K562 (cell line): ENCODE data around the gene NAGLU. TPM values are rescaled to one million over a fixed set of nuclear protein-coding genes. Genes with fewer than 3 reads are reported as not detected.

Experiments
- CREB5 ChIP-seq: fragments of 250-450 bp; sonication (Bioruptor Pico); IDR thresholded peaks from 2 replicates; pipeline ENCODE4 v1.5.0; 2020; ENCODE audit warnings: mild to moderate bottlenecking
- FOXK2 ChIP-seq, 2 experiments: fragments of 450-650 bp; IDR thresholded peaks in 1 of 2; conservative IDR thresholded peaks in 1 of 2; 2 replicates each; pipeline ENCODE4 v1.6.1; 2016; ENCODE audit warnings: low read depth in 2 of 2, mild to moderate bottlenecking in 1 of 2
- HBP1 ChIP-seq: fragments of 450-650 bp; formaldehyde crosslinking; IDR thresholded peaks from 2 replicates; pipeline ENCODE4 v1.4.0; 2022; ENCODE audit warnings: missing genetic modification characterization
- HCFC1 ChIP-seq: IDR thresholded peaks from 2 replicates; pipeline ENCODE4 v1.6.1; 2012; ENCODE audit warnings: low read depth, low read length, improper control_type of control experiment
- HDAC1 ChIP-seq, 2 experiments: fragments of 450-650 bp; IDR thresholded peaks; 2 replicates each; pipeline ENCODE4 v1.6.1; 2016 to 2017; ENCODE audit warnings: inconsistent platforms in 1 of 2, mild to moderate bottlenecking in 1 of 2, moderate library complexity in 1 of 2
- MXD1 ChIP-seq: fragments of 250-450 bp; sonication (Bioruptor Pico); IDR thresholded peaks from 2 replicates; pipeline ENCODE4 v1.8.0; 2021; ENCODE audit warnings: borderline replicate concordance, mild to moderate bottlenecking, moderate library complexity; ENCODE audit not compliant: poor library complexity, severe bottlenecking
- NBN ChIP-seq: fragments of 450-650 bp; IDR thresholded peaks from 2 replicates; pipeline ENCODE4 v1.6.1; 2016; ENCODE audit warnings: low read depth, mild to moderate bottlenecking
- NUFIP1 ChIP-seq: fragments of 450-650 bp; IDR thresholded peaks from 2 replicates; pipeline ENCODE4 v1.6.1; 2018; ENCODE audit not compliant: partially characterized antibody
- REST ChIP-seq, 2 experiments: fragments of 450-650 bp; formaldehyde crosslinking in 1 of 2; IDR thresholded peaks; 2 replicates each; pipeline versions ENCODE4 v1.4.0 to v1.6.1; 2014 to 2020; ENCODE audit warnings: mild to moderate bottlenecking in 2 of 2, borderline replicate concordance in 1 of 2, low read depth in 1 of 2
- TCFL5 ChIP-seq: fragments of 250-450 bp; sonication (Bioruptor Pico); conservative IDR thresholded peaks from 2 replicates; pipeline ENCODE4 v1.6.1; 2021; ENCODE audit warnings: mild to moderate bottlenecking, moderate library complexity, matching md5 sums
- TRIM28 ChIP-seq: fragments of 450-650 bp; IDR thresholded peaks from 2 replicates; pipeline ENCODE4 v1.6.1; 2017
- ZBTB17 ChIP-seq: fragments of 450-650 bp; formaldehyde crosslinking; IDR thresholded peaks from 2 replicates; pipeline ENCODE4 v1.4.0; 2020; ENCODE audit warnings: mild to moderate bottlenecking
- ZNF175 ChIP-seq: fragments of 200-800 bp; sonication (Bioruptor generic); IDR thresholded peaks from 2 replicates; pipeline ENCODE4 v1.6.1; 2016; ENCODE audit warnings: low read depth, mild to moderate bottlenecking, missing genetic modification characterization, missing compliant biosample characterization
- polyA plus RNA-seq, 8 experiments: library from polyadenylated mRNA; depleted of rRNA in 4 of 8; stranded (reverse) in 5 of 8; unstranded in 3 of 8; fragments of >200 nt; fragmentation: Nextera tagmentation in 2 of 8; fragmentation: Illumina TruSeq in 1 of 8; extraction: Ambion mirVana in 2 of 8; extraction: Trizol in 1 of 8; gene quantifications; 2 replicates each; pipeline versions ENCODE4 v1.2.1 to v1.2.3, GENCODE V29; 2011 to 2014; ENCODE audit warnings: inconsistent platforms in 1 of 8, missing spikeins in 1 of 8
- total RNA-seq, 7 experiments: library from RNA; depleted of rRNA in 6 of 7; stranded (reverse); fragments of >200 nt in 6 of 7; fragmentation: Illumina TruSeq in 2 of 7; extraction: Trizol in 2 of 7; gene quantifications; 2 replicates each; pipeline versions ENCODE4 v1.2.1 to v1.2.3, GENCODE V29; 2011 to 2021; ENCODE audit warnings: low replicate concordance in 1 of 7

NAGLU gene
- total and polyA plus RNA-seq, 9 of the 15 experiments (the other 6 are each of a cell fraction or from before 2014, with no cell fraction given), result 0.04 to 21.5 (median 8.5) TPM

GRCh38 chr17:42535155-42536047 lies 640 bp upstream of the NAGLU start (continued):
- TF ChIP-seq REST (IDR thresholded peaks at IDR 0.05; ENCODE audit: borderline replicate concordance) (peak; percentile 84), REST (CRISPR knock-in tag; IDR thresholded peaks at IDR 0.05; ENCODE audit: low read depth) (peak; percentile 86), NBN (peak; percentile 60; the same call in 1 of the 2 replicates), CREB5 (CRISPR knock-in tag) (peak; percentile 94), HCFC1 (no peak), MXD1 (CRISPR knock-in tag) (peak; percentile 76), ZNF175 (CRISPR knock-in tag) (peak; percentile 99), HBP1 (0 out of 2 replicates have a peak, but pooled peaks have one; percentile 69), ZBTB17 (CRISPR knock-in tag) (peak; percentile 91), NUFIP1 (peak; percentile 70), TRIM28 (no peak), HDAC1 (IDR thresholded peaks at IDR 0.05) (peak in 1 of 2 experiments; percentile 67; a peak in 2 of 4 replicates), FOXK2 (conservative IDR thresholded peaks at IDR 0.05 in 1 of 2, IDR thresholded peaks at IDR 0.05 in 1 of 2; ENCODE audit: low read depth in 2 of 2) (peak in 1 of 2 experiments; percentile 73; a peak in 2 of 4 replicates), TCFL5 (peak; percentile 85)
